AG04449 (cell line): Measurements from ENCODE around the gene FSCN2.
A peak's percentile ranks its signal among the peaks of the same experiment; 100 is the strongest.

ENCODE experiments used
- CTCF ChIA-PET: fragments of 350-600 bp; formaldehyde crosslinking; extraction: SDS; loops from one replicate; lab custom pipeline; 2021; ENCODE audit warnings: antibody characterized with exemption; lab: Yijun Ruan, JAX
- POLR2A ChIA-PET: fragments of 400-600, 350-600 bp; formaldehyde crosslinking; extraction: SDS; loops from one replicate; lab custom pipeline; 2020; ENCODE audit warnings: antibody characterized with exemption, inconsistent platforms; lab: Yijun Ruan, JAX
- DNase-seq: peaks from one replicate; pipeline ENCODE4 v3.0.0-alpha.2; 2010; ENCODE audit warnings: low read depth, low spot score
- H3K4me3 ChIP-seq: 2 replicates; pipeline ENCODE4 v1.5.1; 2011; ENCODE audit warnings: low read depth, mild to moderate bottlenecking, control low read depth, low read length
- TF ChIP-seq, protein P1 (sequence below): IDR thresholded peaks from one replicate; pipeline ENCODE4 v1.5.1; 2011; ENCODE audit warnings: mild to moderate bottlenecking, moderate library complexity, low read length, control low read depth, inconsistent platforms; ENCODE audit not compliant: insufficient read depth; ENCODE audit errors: missing control alignments

Gene FSCN2

DNA sequence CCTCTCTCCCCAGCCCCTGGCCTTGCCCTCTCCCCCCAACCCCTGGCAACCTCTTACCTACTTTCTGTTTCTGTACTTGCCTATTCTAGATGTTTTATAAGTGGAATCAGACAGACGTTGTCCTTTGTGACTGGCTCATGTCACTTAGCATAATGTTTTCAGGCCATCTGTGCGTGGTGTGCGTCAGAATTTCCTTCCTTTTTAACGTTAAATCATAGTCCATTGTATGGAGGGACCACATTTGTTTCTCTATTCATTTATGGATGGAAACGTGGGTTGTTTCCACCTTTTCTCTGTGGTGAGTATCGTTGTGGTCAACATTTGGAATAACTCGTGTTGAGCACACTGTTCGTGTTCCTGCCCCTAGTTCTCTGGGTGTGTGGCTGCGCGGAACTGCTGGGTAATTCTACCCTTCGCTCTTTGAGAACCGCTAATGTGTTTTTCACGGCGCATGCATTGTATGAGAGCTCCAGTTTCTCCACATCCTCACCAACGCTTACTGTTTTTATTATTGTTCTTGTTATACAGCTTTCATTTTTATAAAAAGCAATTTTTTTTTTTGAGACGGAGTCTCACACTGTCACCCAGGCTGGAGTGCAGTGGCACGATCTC, 41.9 kb upstream of the FSCN2 start:
- TF ChIP-seq, protein P1, sequence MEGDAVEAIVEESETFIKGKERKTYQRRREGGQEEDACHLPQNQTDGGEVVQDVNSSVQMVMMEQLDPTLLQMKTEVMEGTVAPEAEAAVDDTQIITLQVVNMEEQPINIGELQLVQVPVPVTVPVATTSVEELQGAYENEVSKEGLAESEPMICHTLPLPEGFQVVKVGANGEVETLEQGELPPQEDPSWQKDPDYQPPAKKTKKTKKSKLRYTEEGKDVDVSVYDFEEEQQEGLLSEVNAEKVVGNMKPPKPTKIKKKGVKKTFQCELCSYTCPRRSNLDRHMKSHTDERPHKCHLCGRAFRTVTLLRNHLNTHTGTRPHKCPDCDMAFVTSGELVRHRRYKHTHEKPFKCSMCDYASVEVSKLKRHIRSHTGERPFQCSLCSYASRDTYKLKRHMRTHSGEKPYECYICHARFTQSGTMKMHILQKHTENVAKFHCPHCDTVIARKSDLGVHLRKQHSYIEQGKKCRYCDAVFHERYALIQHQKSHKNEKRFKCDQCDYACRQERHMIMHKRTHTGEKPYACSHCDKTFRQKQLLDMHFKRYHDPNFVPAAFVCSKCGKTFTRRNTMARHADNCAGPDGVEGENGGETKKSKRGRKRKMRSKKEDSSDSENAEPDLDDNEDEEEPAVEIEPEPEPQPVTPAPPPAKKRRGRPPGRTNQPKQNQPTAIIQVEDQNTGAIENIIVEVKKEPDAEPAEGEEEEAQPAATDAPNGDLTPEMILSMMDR = no peak
- CTCF ChIA-PET = interaction anchor here (0.6 to 6.0 kb wide), 4 partner anchors 94 to 231 kb away, joined by 3 to 82 read pairs (median 3); no protein-coding TSS in a partner anchor
- POLR2A ChIA-PET = no interaction called here
- no peak for DNase-seq
- no peak overlapping the region for H3K4me3 ChIP-seq

DNA sequence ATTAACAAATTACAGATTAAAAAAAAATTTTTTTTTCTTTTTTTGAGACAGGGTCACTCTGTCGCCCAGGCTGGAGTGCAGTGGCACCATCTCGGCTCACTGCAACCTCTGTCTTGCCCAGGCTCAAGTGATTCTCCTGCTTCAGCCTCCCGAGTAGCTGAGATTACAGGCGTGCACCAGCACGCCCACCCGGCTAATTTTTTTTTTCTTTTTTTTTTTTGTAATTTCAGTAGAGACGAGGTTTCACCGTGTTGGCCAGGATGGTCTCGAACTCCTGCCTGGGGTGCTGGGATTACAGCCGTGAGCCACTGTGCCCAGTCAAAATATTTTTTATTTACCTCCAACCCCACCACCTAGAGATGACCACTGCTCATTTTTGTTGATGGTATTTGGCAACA, 41.1 kb upstream of the FSCN2 start:
- TF ChIP-seq, protein P1 = no peak
- no peak overlapping the region; the same call in 1 of the 2 replicates for H3K4me3 ChIP-seq
- ChIA-PET CTCF (interaction anchor here (0.9 to 3.3 kb wide), 6 partner anchors 95 to 389 kb away, joined by 3 to 11 read pairs (median 4); no protein-coding TSS in a partner anchor), POLR2A (no interaction called here)
- DNase-seq = no peak

DNA sequence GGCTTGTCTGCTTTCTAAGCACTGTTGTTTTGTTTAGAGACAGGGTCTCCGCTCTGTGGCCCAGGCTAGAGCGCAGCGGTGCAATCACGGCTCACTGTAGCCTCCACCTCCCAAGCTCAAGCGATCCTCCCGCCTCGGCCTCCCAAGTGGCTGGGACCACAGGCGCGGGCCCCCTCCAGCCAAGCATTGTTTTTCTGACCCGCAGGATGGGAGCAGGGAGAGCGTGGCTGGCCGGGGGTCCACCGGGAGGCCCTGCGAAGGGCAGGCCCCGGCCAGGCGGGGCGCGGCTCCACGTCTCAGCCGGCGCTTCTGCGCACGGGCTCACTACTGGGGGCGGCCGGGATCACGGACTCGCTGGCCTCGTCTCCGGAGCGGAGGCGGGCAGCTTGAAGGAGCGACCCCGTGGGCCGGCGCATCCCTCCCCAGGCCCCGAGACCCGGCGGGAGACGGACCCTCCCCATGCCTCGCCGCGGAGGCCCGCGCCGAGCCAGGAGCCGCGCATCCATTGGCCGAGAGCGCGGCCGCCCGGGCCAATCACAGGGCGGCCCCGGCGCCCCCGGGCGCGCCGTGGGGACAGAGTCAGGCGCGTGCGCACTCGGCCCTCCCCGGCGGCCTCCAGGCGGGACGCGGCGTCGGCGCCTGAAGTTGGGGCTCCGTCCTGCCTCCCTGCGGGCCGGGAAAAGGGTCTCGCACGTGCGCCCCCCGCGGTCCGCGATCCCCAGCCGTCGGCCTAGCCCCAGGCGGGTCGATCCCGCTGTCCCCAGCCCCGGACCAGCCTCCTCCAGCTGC, 40.5 kb upstream of the FSCN2 start:
- H3K4me3 ChIP-seq = peak overlapping the region; percentile 62
- ChIA-PET POLR2A (no interaction called here), CTCF (interaction anchor here (1.0 to 3.3 kb wide), 6 partner anchors 93 to 390 kb away, joined by 3 to 11 read pairs (median 4); partner anchors contain the start of gene BAHCC1)
- TF ChIP-seq, protein P1 = no peak
- no peak for DNase-seq

DNA sequence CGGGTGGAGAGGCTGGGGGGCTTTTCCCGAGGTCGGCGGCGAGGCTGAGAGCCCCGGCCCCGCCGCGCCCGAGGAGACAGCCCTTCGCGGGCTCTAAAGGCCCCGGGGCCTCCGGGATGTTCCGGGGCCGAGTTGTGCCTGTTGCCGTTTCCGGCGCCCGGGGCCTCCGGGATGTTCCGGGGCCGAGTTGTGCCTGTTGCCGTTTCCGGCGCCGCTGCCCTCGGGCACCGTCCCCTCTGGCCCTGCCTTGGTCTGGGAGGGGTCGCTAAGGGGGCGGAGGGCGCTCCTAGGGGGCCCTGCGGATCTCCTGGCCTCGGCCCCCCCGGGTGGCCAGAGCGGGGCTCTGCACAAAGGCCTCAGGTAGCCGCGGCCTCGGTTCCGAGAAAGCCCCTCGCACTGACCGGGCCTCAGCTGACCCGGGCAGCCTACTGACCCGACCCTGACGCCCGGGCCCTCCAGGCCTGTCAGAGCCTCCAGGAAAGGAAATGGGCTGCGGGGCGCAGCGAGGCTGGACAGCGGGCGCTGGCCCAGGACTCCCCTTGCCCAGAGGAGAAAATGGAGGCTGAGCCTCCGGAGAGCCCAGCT, 39.8 kb upstream of the FSCN2 start:
- no peak for DNase-seq
- POLR2A ChIA-PET = interaction anchor here (1.3 kb wide), 1 partner anchor 90 kb away, joined by 4 read pairs; no protein-coding TSS in a partner anchor
- TF ChIP-seq, protein P1 = no peak
- peak overlapping the region; percentile 62 for H3K4me3 ChIP-seq
- CTCF ChIA-PET = interaction anchor here (1.0 to 3.3 kb wide), 6 partner anchors 93 to 390 kb away, joined by 3 to 11 read pairs (median 4); partner anchors contain the start of gene BAHCC1

DNA sequence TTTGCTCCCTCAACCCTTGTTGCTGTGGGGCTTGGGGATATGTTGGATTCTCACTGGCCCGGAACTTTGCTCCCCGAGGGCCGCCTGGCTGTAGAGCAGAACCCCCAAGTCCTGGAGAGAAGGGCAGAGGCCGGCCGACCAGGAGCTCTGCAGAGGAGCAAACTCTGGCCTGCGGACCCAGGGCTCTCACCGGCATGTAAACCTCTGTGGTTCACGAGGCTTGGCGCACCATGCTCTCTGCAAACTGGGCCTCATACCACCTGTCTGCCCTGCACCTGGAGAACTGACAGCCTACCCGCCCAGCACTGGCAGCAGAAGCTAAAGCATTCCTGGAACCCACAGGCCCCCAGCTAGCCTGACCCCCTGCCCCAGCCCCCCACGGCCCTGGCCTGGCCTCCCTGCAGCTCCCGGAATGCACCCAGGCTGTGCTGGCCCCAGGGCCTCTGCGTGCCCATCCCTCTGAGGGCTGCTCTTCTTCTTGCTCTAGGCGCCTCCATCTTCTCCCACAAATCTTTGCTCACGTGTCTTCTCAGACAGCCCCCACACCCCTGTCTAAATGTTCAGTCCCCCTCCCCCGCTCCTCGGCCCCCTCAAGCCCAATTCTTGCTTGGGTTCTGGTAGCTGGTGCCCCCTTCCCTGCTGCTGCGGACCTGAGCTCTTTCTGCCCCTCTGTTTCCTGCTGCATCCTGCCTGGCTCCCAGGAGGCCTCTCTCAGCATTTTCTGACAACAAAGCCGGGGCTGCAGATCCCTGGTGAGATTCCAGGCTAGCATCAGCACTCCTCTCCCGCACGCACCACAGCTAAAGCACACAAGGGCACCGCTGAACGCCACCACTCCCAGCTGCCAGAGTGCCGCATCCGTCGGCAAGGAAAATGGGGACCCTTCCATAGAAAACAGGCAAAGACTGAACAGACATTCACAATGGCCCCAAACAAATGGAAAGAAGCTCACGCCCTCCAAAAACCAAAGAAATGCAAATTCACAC, 38.9 kb upstream of the FSCN2 start:
- no peak for DNase-seq
- no peak overlapping the region; the same call in 1 of the 2 replicates for H3K4me3 ChIP-seq
- TF ChIP-seq, protein P1 = no peak
- ChIA-PET POLR2A (interaction anchor here (0.7 to 1.3 kb wide), 3 partner anchors 11 to 91 kb away, joined by 4 to 5 read pairs (median 4); no protein-coding TSS in a partner anchor), CTCF (interaction anchor here (1.7 to 3.3 kb wide), 3 partner anchors 112 to 238 kb away, joined by 5 to 11 read pairs (median 6); no protein-coding TSS in a partner anchor)
